Thyroid gland (tissue), 4 donors: ENCODE measurements around the gene TSPAN11.

Source experiments
- CTCF ChIP-seq, 6 experiments: fragments of 200-600 bp in 3 of 6; fragments of 450-650 bp in 3 of 6; sonication (generic) in 3 of 6; IDR thresholded peaks; one replicate each; pipeline ENCODE4 v1.5.1; 2016 to 2019; ENCODE audit warnings: antibody characterized with exemption in 6 of 6, mild to moderate bottlenecking in 2 of 6, inconsistent platforms in 1 of 6, moderate library complexity in 1 of 6
- POLR2A ChIP-seq, 2 donors: fragments of 450-650 bp; IDR thresholded peaks; one replicate each; pipeline ENCODE4 v1.6.1; 2017; ENCODE audit warnings: antibody characterized with exemption in 2 of 2, mild to moderate bottlenecking in 2 of 2, moderate library complexity in 1 of 2

- no peak for TF ChIP-seq POLR2A (IDR thresholded peaks at IDR 0.05)
- TF ChIP-seq CTCF (IDR thresholded peaks at IDR 0.05) = no peak
These were observed 48.5 kb upstream of the TSPAN11 start for GRCh38 chr12:30878024-30878423.
